T-cell (primary cell): Measurements from ENCODE around the gene ALDH16A1. TPM values are rescaled to one million over a fixed set of nuclear protein-coding genes. Genes with fewer than 3 reads are reported as not detected.
A peak's percentile ranks its signal among the peaks of the same experiment; 100 is the strongest.

Source experiments
- ATAC-seq, 4 experiments: fragments of 200-7000 bp in 3 of 4; fragments of 150-1000 bp in 1 of 4; cut with Tn5 transposase; replicated peaks in 1 of 4; 1 replicate in 3 of 4; 2 replicates in 1 of 4; pipeline ENCODE4 v1.10.0; 2021; ENCODE audit warnings: moderate library complexity in 3 of 4, mild to moderate bottlenecking in 2 of 4, moderate number of reproducible peaks in 1 of 4
- CTCF ChIA-PET, 2 donors: fragments of 300-600 bp; sonication (Branson Sonifier 250); formaldehyde crosslinking; loops; one replicate each; lab custom pipeline; 2022; ENCODE audit warnings: antibody characterized with exemption in 2 of 2; lab: Charles Lee
- POLR2A ChIA-PET, 2 donors: fragments of 300-600 bp; sonication (Branson Sonifier 250); formaldehyde crosslinking; loops; one replicate each; lab custom pipeline; 2022; ENCODE audit warnings: antibody characterized with exemption in 2 of 2; lab: Charles Lee
- DNase-seq, 35 experiments: peaks; one replicate each; pipeline versions ENCODE4 v3.0.0 to v3.0.0-alpha.2; 2013 to 2023
- H3K27ac ChIP-seq: one replicate; pipeline ENCODE4 v1.5.1; 2013; ENCODE audit warnings: low read length
- H3K27me3 ChIP-seq, 2 experiments: replicated peaks in 1 of 2; 1 replicate in 1 of 2; 2 replicates in 1 of 2; pipeline versions ENCODE4 v1.6.1 to v1.7.0; 2013; ENCODE audit warnings: low read length in 1 of 2, mixed read lengths in 1 of 2; ENCODE audit not compliant: control insufficient read depth in 2 of 2, insufficient read depth in 2 of 2; ENCODE audit errors: extremely low read depth in 1 of 2
- H3K36me3 ChIP-seq, 2 donors: 1 replicate in 1 of 2; 2 replicates in 1 of 2; pipeline versions ENCODE4 v1.6.1 to v1.7.0; 2013; ENCODE audit warnings: low read length in 1 of 2; ENCODE audit not compliant: control insufficient read depth in 2 of 2, insufficient read depth in 1 of 2; ENCODE audit errors: extremely low read depth in 1 of 2
- H3K4me1 ChIP-seq, 2 experiments: 1 replicate in 1 of 2; 2 replicates in 1 of 2; pipeline versions ENCODE4 v1.6.1 to v1.7.0; 2013; ENCODE audit warnings: low read length in 2 of 2, mixed read lengths in 1 of 2; ENCODE audit not compliant: insufficient read depth in 2 of 2, control insufficient read depth in 1 of 2; ENCODE audit errors: extremely low read depth in 1 of 2
- H3K4me3 ChIP-seq, 2 donors: 1 replicate in 1 of 2; 2 replicates in 1 of 2; pipeline versions ENCODE4 v1.5.1 to v1.7.0; 2013; ENCODE audit warnings: mild to moderate bottlenecking in 2 of 2, low read length in 1 of 2, moderate library complexity in 1 of 2; ENCODE audit not compliant: control insufficient read depth in 1 of 2; ENCODE audit errors: extremely low read depth in 1 of 2
- H3K9me3 ChIP-seq: 2 replicates; pipeline ENCODE4 v1.7.0; 2013
- H3K27ac Mint-ChIP-seq, 2 donors: one replicate each; pipeline ENCODE4 v1.8.0; 2020 to 2021; ENCODE audit warnings: mild to moderate bottlenecking in 2 of 2, mixed read lengths in 2 of 2
- H3K27me3 Mint-ChIP-seq, 2 donors: one replicate each; pipeline ENCODE4 v1.8.0; 2021 to 2022; ENCODE audit warnings: mixed read lengths in 2 of 2
- H3K36me3 Mint-ChIP-seq: one replicate; pipeline ENCODE4 v1.8.0; 2021; ENCODE audit warnings: mixed read lengths
- H3K4me1 Mint-ChIP-seq, 3 donors: one replicate each; pipeline ENCODE4 v1.8.0; 2020 to 2022; ENCODE audit warnings: mixed read lengths in 3 of 3, mild to moderate bottlenecking in 1 of 3
- H3K4me3 Mint-ChIP-seq, 3 donors: one replicate each; pipeline ENCODE4 v1.8.0; 2020 to 2022; ENCODE audit warnings: mild to moderate bottlenecking in 3 of 3, mixed read lengths in 3 of 3, moderate library complexity in 3 of 3
- H3K9me3 Mint-ChIP-seq, 3 donors: one replicate each; pipeline ENCODE4 v1.8.0; 2020 to 2022; ENCODE audit warnings: mixed read lengths in 3 of 3
- WGBS: methylation state at CpG from one replicate; pipeline ENCODE4 v1.1.5; 2013; ENCODE audit warnings: missing lambda C conversion rate; ENCODE audit not compliant: insufficient coverage; 5-methylcytosine and 5-hydroxymethylcytosine counted together
- total RNA-seq, 35 experiments: library from RNA in 6 of 35; stranded (reverse) in 6 of 35; fragments of 120-200 nt in 1 of 35; gene quantifications; one replicate each; pipeline versions ENCODE4 v1.2.1 to v1.2.4 and lab custom pipeline; 2013 to 2026

The ALDH16A1 gene
- total RNA-seq, 5 donors from 2014 or later (not counting 1 experiment from before 2014, with no cell fraction given) = 32.8 to 57.2 (median 46.3) TPM

DNA sequence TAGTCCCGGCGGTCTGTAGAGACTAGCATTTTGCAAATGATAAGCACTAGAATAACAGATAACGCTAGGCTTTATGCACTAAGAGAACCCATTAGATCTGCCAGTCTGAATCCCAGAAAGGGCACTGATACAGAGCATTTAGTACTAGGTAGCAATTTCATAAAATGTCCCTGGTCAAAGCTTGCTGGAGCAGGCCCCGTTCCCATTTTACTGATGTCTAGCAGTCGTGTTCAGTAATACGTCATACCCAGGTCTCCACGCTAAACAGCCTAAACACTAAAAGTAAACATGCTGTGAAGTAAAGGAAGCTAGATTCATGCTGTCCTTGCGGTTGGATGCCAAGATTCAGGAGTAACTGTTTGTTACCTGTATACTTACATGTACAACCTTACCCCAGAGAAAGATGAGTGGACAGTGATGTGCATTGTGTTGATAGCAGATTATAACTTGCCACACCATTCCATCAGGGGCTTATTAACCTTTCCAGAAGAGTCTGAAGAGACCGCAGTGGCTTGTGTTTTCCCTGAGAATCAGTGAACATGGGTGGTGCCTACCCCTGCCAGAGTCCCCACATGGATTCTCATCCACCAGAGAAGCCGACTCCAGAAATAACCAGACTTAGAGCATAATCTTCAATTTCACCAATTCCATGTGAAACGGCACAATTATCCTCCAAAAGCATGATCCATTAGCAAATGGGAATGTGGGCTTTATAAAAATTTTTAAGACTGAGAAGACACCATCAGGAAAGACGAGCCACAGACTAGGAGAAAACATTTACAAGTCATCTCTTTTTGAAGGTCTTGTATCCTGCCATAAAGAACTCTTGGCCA lies 39.8 kb downstream of the ALDH16A1 start:
- no peaks in the 10 kb centered on the region for H3K9me3 Mint-ChIP-seq
- Histone ChIP-seq H3K27ac (peak overlapping the region; percentile 1), H3K27me3 (no peaks in the 10 kb centered on the region), H3K4me1 (peaks cover 21 to 73% of the 10 kb centered on the region in 2 experiments), H3K36me3 (peaks cover 17 to 50% of the 10 kb centered on the region in 2 donors), H3K4me3 (no peak overlapping the region), H3K9me3 (no peaks in the 10 kb centered on the region)
- DNase-seq = peak in 2 of 35 experiments; percentile 24 to 48
- POLR2A ChIA-PET = interaction anchor here in 1 of 2 donors (0.5 kb wide), 1 partner anchor 171 kb away, joined by 4 read pairs; no protein-coding TSS in a partner anchor
- H3K27me3 Mint-ChIP-seq = no peaks in the 10 kb centered on the region
- peaks cover 56% of the 10 kb centered on the region for H3K36me3 Mint-ChIP-seq
- peak overlapping the region; percentile 85 to 88 for H3K27ac Mint-ChIP-seq
- peak overlapping the region in 2 of 3 donors; percentile 28 to 37 for H3K4me3 Mint-ChIP-seq
- ATAC-seq = no peak
- CTCF ChIA-PET = interaction anchor here in 1 of 2 donors (0.9 to 1.0 kb wide), 3 partner anchors 13 to 76 kb away, joined by 4 to 5 read pairs (median 4); no protein-coding TSS in a partner anchor
- H3K4me1 Mint-ChIP-seq = peaks cover 65 to 77% (median 71%) of the 10 kb centered on the region in 3 donors
- 74% methylated on average over 8 of the region's 12 CpGs for WGBS

DNA sequence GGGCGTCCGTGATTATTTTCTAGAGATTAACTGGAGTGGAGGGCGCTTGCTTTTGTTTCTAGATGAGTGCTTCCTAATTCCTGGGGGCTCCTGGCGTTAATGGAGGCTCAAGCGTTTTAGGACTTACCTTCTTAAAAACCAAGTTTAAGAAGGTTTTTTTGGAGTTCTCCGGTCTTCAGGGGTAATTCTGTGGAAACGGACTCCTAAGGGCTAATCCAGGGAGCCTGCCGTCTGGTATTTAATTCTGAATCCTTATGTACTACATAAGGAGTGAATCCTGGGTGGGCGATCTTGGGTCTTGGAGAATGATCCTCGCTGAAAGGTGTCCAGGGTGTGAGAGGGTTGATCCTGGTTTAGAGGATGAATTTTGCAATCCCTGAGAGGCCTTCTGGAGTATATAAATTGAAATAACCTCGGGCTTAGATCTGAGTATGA lies 43.6 kb downstream of the ALDH16A1 start:
- H3K9me3 ChIP-seq = no peaks in the 10 kb centered on the region
- POLR2A ChIA-PET = no interaction called here
- no peak for ATAC-seq
- 0% methylated on average over 6 of the region's 11 CpGs for WGBS
- H3K27ac ChIP-seq = peak overlapping the region; percentile 92
- CTCF ChIA-PET = interaction anchor here in 1 of 2 donors (1.6 to 1.8 kb wide), 2 partner anchors 23 to 26 kb away, joined by 5 to 7 read pairs; no protein-coding TSS in a partner anchor
- no peak for DNase-seq
- H3K4me3 ChIP-seq = peak overlapping the region; percentile 78 to 92
- H3K4me3 Mint-ChIP-seq = peak overlapping the region; percentile 99 to 100 (median 100)
- H3K9me3 Mint-ChIP-seq = no peaks in the 10 kb centered on the region
- peaks cover 49% of the 10 kb centered on the region for H3K36me3 Mint-ChIP-seq
- peaks cover 11 to 63% of the 10 kb centered on the region in 2 experiments for H3K4me1 ChIP-seq
- peaks cover 0 to 46% of the 10 kb centered on the region in 2 donors for H3K36me3 ChIP-seq
- peak overlapping the region; percentile 95 to 100 for H3K27ac Mint-ChIP-seq
- H3K27me3 ChIP-seq = no peaks in the 10 kb centered on the region
- H3K27me3 Mint-ChIP-seq = no peaks in the 10 kb centered on the region
- H3K4me1 Mint-ChIP-seq = peaks cover 56 to 66% (median 66%) of the 10 kb centered on the region in 3 donors

DNA sequence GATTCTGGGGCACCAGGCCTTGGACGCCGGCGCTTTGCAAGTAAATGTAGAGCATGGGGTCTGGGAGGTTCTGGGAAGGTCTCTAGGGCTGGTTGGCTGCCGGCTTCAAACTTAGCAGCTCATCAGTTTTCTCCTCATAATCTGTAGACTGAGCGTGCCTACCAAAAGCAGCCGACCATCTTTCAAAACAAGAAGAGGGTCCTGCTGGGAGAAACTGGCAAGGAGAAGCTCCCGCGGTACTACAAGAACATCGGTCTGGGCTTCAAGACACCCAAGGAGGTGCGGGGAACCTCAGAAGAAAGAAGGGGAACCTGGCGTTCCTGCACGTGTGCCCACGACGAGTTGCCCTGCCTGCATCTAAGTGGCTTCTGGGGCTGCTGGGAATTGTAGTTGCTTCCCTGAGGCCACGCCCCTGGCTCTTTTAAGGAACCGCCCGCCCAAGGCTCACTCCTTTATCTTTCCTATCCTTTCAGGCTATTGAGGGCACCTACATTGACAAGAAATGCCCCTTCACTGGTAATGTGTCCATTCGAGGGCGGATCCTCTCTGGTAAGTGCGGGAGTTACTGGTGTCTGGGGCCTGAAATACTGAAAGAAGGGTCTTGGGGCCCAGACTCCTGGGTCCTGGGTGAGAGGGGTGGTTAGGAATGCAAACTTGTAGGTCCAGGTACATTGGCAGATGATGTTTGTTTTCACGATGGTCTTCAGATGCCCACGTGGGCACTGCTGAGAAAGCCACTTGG lies 44.2 kb downstream of the ALDH16A1 start:
- peak overlapping the region; percentile 95 to 100 for H3K27ac Mint-ChIP-seq
- CTCF ChIA-PET = interaction anchor here in 1 of 2 donors (0.6 to 1.8 kb wide), 2 partner anchors 24 to 72 kb away, joined by 5 read pairs; no protein-coding TSS in a partner anchor

DNA sequence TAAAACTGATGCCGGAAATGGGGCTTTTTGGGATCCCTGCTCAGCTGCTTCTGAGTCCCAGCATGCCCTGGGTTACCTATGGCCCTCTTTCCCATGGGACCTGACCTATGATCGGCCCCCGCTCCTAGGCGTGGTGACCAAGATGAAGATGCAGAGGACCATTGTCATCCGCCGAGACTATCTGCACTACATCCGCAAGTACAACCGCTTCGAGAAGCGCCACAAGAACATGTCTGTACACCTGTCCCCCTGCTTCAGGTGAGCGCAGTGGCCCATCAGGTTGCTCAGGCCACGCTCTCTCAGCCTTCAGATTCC lies 44.7 kb downstream of the ALDH16A1 start:
- 30% methylated on average over 12 of the region's 12 CpGs for WGBS
- Mint-ChIP-seq H3K4me1 (peaks cover 60 to 66% (median 66%) of the 10 kb centered on the region in 3 donors), H3K36me3 (peaks cover 38% of the 10 kb centered on the region), H3K27me3 (no peaks in the 10 kb centered on the region), H3K4me3 (peak overlapping the region; percentile 99 to 100 (median 100)), H3K27ac (peak overlapping the region; percentile 95 to 100), H3K9me3 (no peaks in the 10 kb centered on the region)
- ATAC-seq (no peak), DNase-seq (peak in 1 of 35 experiments; percentile 41)
- Histone ChIP-seq H3K27ac (peak overlapping the region; percentile 92), H3K4me1 (peaks cover 18 to 72% of the 10 kb centered on the region in 2 experiments), H3K27me3 (no peaks in the 10 kb centered on the region), H3K9me3 (no peaks in the 10 kb centered on the region), H3K4me3 (peak overlapping the region; percentile 78 to 92), H3K36me3 (peaks cover 0 to 34% of the 10 kb centered on the region in 2 donors)
- ChIA-PET CTCF (interaction anchor here in 1 of 2 donors (1.2 kb wide), 1 partner anchor 71 kb away, joined by 4 read pairs; no protein-coding TSS in a partner anchor), POLR2A (no interaction called here)

More for the DNA sequence above, 44.2 kb downstream of the ALDH16A1 start:
- Histone ChIP-seq H3K27ac (peak overlapping the region; percentile 92), H3K4me1 (peaks cover 14 to 67% of the 10 kb centered on the region in 2 experiments), H3K4me3 (peak overlapping the region; percentile 78 to 92), H3K9me3 (no peaks in the 10 kb centered on the region), H3K27me3 (no peaks in the 10 kb centered on the region), H3K36me3 (peaks cover 0 to 40% of the 10 kb centered on the region in 2 donors)
- Mint-ChIP-seq H3K4me1 (peaks cover 58 to 66% (median 66%) of the 10 kb centered on the region in 3 donors), H3K4me3 (peak overlapping the region; percentile 99 to 100 (median 100)), H3K27me3 (no peaks in the 10 kb centered on the region), H3K36me3 (peaks cover 44% of the 10 kb centered on the region), H3K9me3 (no peaks in the 10 kb centered on the region)
- WGBS = 6% methylated on average over 12 of the region's 22 CpGs
- ATAC-seq = peak in 2 of 4 experiments; percentile 3 to 12
- POLR2A ChIA-PET = no interaction called here
- peak; percentile 57 to 87 (median 76) for DNase-seq

DNA sequence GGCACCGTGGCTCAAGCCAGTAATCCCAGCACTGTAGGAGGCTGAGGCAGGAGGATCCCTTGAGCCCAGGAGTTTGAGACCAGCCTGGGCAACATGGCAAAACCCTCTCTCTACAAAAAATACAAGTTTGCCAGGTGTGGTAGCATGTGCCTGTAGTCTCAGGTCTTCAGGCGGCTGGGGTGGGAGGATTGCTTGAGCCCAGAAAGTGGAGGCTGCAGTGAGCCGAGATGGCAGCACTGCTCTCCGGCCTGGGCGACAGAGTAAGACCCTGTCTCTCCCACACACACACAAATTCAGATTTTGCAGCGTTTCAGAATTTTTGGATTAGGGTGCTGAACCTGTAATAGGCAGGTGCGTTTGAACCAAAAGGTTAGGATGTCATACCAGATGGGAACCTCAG lies 45.5 kb downstream of the ALDH16A1 start:
- ChIA-PET CTCF (interaction anchor here in 1 of 2 donors (1.2 to 1.3 kb wide), 2 partner anchors 70 to 72 kb away, joined by 3 to 4 read pairs; no protein-coding TSS in a partner anchor), POLR2A (interaction anchor here in 1 of 2 donors (0.6 kb wide), 1 partner anchor 70 kb away, joined by 3 read pairs; no protein-coding TSS in a partner anchor)
- Histone ChIP-seq H3K4me1 (peaks cover 22 to 76% of the 10 kb centered on the region in 2 experiments), H3K36me3 (peaks cover 0 to 30% of the 10 kb centered on the region in 2 donors), H3K4me3 (peak overlapping the region; percentile 78 to 92), H3K27ac (peak overlapping the region; percentile 92), H3K9me3 (no peaks in the 10 kb centered on the region), H3K27me3 (no peaks in the 10 kb centered on the region)
- ATAC-seq (no peak), DNase-seq (no peak)
- WGBS = 40% methylated on average over 1 of the region's 7 CpGs
- Mint-ChIP-seq H3K36me3 (peaks cover 34% of the 10 kb centered on the region), H3K27me3 (no peaks in the 10 kb centered on the region), H3K4me3 (peak overlapping the region; percentile 99 to 100 (median 100)), H3K27ac (peak overlapping the region; percentile 95 to 100), H3K4me1 (peaks cover 60 to 66% (median 66%) of the 10 kb centered on the region in 3 donors), H3K9me3 (no peaks in the 10 kb centered on the region)
